ENCODE results near the gene ZFYVE21. TPM values are rescaled to one million over a fixed set of nuclear protein-coding genes. Genes with fewer than 3 reads are reported as not detected.

Gene ZFYVE21
- total RNA-seq, 6 experiments from 2014 or later, result 20.9 to 35.2 (median 27.6) TPM

GRCh38 chr14:103762541-103762940 lies 46.9 kb downstream of the ZFYVE21 start:
- DNase-seq (no peak), ATAC-seq (no peak)
- no peak overlapping the region for H3K27ac ChIP-seq
- no peaks in the 10 kb centered on the region for H3K4me1 ChIP-seq
- 72% methylated on average over 13 of the region's 13 CpGs for WGBS (ENCODE audit: insufficient coverage, low coverage, low lambda C conversion rate, missing lambda C conversion rate)
- H3K4me3 ChIP-seq, result no peak overlapping the region
- intact Hi-C loops (cut with DNase I), result no loop called here
- H3K36me3 ChIP-seq, result no peaks in the 10 kb centered on the region
- H3K27me3 ChIP-seq, result no peaks in the 10 kb centered on the region
- H3K9me3 ChIP-seq, result no peaks in the 10 kb centered on the region
- TF ChIP-seq POLR2A (IDR thresholded peaks at IDR 0.05), result no peak
- TF ChIP-seq CTCF (IDR thresholded peaks at IDR 0.05), result no peak

GRCh38 chr14:103763730-103764488 lies 48.3 kb downstream of the ZFYVE21 start:
- Histone ChIP-seq H3K27me3 (no peaks in the 10 kb centered on the region), H3K9me3 (no peaks in the 10 kb centered on the region), H3K4me1 (no peaks in the 10 kb centered on the region), H3K27ac (no peak overlapping the region), H3K4me3 (no peak overlapping the region), H3K36me3 (no peaks in the 10 kb centered on the region)
- WGBS (ENCODE audit: insufficient coverage, low coverage, low lambda C conversion rate, missing lambda C conversion rate), result 81% methylated on average over 5 of the region's 5 CpGs
- ATAC-seq (no peak), DNase-seq (no peak)
- intact Hi-C loops (cut with DNase I), result no loop called here
- no peak for TF ChIP-seq POLR2A (IDR thresholded peaks at IDR 0.05)
- TF ChIP-seq CTCF (IDR thresholded peaks at IDR 0.05), result no peak

- intact Hi-C loops (cut with DNase I), result no loop called here
- Histone ChIP-seq H3K36me3 (no peaks in the 10 kb centered on the region), H3K4me3 (no peak overlapping the region), H3K27ac (no peak overlapping the region), H3K9me3 (no peaks in the 10 kb centered on the region), H3K4me1 (no peaks in the 10 kb centered on the region), H3K27me3 (no peaks in the 10 kb centered on the region)
- no peak for DNase-seq
- no peak for ATAC-seq
- TF ChIP-seq POLR2A (IDR thresholded peaks at IDR 0.05), result no peak
- TF ChIP-seq CTCF (IDR thresholded peaks at IDR 0.05), result no peak
- 54% methylated on average over 3 of the region's 3 CpGs for WGBS (ENCODE audit: insufficient coverage, low coverage, low lambda C conversion rate, missing lambda C conversion rate)
Measured at GRCh38 chr14:103765526-103765925, 49.9 kb downstream of the ZFYVE21 start.

GRCh38 chr14:103767336-103767894 lies 51.8 kb downstream of the ZFYVE21 start:
- ATAC-seq (peak in 1 of 4 donors; percentile 40), DNase-seq (no peak)
- intact Hi-C loops (cut with DNase I), result no loop called here
- TF ChIP-seq POLR2A (IDR thresholded peaks at IDR 0.05), result no peak
- no peak for TF ChIP-seq CTCF (IDR thresholded peaks at IDR 0.05)
- H3K4me1 ChIP-seq, result no peaks in the 10 kb centered on the region
- WGBS (ENCODE audit: insufficient coverage, low coverage, low lambda C conversion rate, missing lambda C conversion rate), result 65% methylated on average over 4 of the region's 4 CpGs
- H3K36me3 ChIP-seq, result no peaks in the 10 kb centered on the region
- H3K4me3 ChIP-seq, result no peak overlapping the region
- H3K27ac ChIP-seq, result no peak overlapping the region
- no peaks in the 10 kb centered on the region for H3K27me3 ChIP-seq
- no peaks in the 10 kb centered on the region for H3K9me3 ChIP-seq
